Ecto neural progenitor cell (in vitro differentiated cells): Measurements from ENCODE around the gene EFCAB6.

ENCODE experiments used
- DNase-seq: peaks from one replicate; pipeline ENCODE4 v3.0.0-alpha.2; 2018; ENCODE audit warnings: low spot score

The EFCAB6 gene

GRCh38 chr22:43530349-43531201 is 281.5 kb downstream of the EFCAB6 start:
- no peak for DNase-seq

GRCh38 chr22:43529934-43530333 is 282.2 kb downstream of the EFCAB6 start:
- DNase-seq = no peak

GRCh38 chr22:43529461-43529860 is 282.6 kb downstream of the EFCAB6 start:
- DNase-seq = no peak

GRCh38 chr22:43528601-43529360 is 283.3 kb downstream of the EFCAB6 start:
- no peak for DNase-seq

- DNase-seq = no peak
Observed at GRCh38 chr22:43526946-43527345, 285.2 kb downstream of the EFCAB6 start.

- DNase-seq = no peak
Observed at GRCh38 chr22:43526117-43526655, 285.9 kb downstream of the EFCAB6 start.

- no peak for DNase-seq
Observed at GRCh38 chr22:43521716-43522115, 290.4 kb downstream of the EFCAB6 start.

GRCh38 chr22:43520632-43521039 is 291.5 kb downstream of the EFCAB6 start:
- no peak for DNase-seq

- no peak for DNase-seq
Observed at GRCh38 chr22:43516996-43517635, 295.0 kb downstream of the EFCAB6 start.

- DNase-seq = no peak
Observed at GRCh38 chr22:43516386-43516785, 295.7 kb downstream of the EFCAB6 start.

GRCh38 chr22:43515902-43516301 is 296.2 kb downstream of the EFCAB6 start:
- DNase-seq = peak; percentile 49

GRCh38 chr22:43515411-43515810 is 296.7 kb downstream of the EFCAB6 start:
- DNase-seq = no peak

GRCh38 chr22:43514476-43515157 is 297.5 kb downstream of the EFCAB6 start:
- peak; percentile 45 for DNase-seq

GRCh38 chr22:43512279-43512678 is 299.8 kb downstream of the EFCAB6 start:
- no peak for DNase-seq

GRCh38 chr22:43511276-43511910 is 300.7 kb downstream of the EFCAB6 start:
- no peak for DNase-seq

GRCh38 chr22:43510281-43511070 is 301.6 kb downstream of the EFCAB6 start:
- no peak for DNase-seq

- no peak for DNase-seq
Observed at GRCh38 chr22:43509337-43509736, 302.8 kb downstream of the EFCAB6 start.

GRCh38 chr22:43508489-43508888 is 303.6 kb downstream of the EFCAB6 start:
- no peak for DNase-seq

GRCh38 chr22:43507235-43507634 is 304.9 kb downstream of the EFCAB6 start:
- DNase-seq = no peak

- no peak for DNase-seq
Observed at GRCh38 chr22:43506487-43506886, 305.6 kb downstream of the EFCAB6 start.

- no peak for DNase-seq
Observed at GRCh38 chr22:43505896-43506295, 306.2 kb downstream of the EFCAB6 start.
